K562 (cell line): ENCODE measurements around the gene TTC39B. TPM values are rescaled to one million over a fixed set of nuclear protein-coding genes. Genes with fewer than 3 reads are reported as not detected.

Experiments used
- ATAC-seq: fragments of 200-7000 bp; cut with Tn5 transposase; 3 replicates; pipeline ENCODE4 v1.9.1; 2020; ENCODE audit warnings: moderate library complexity
- BruUV-seq: library from RNA; stranded (reverse); fragments of 400-500 nt; replicated peaks from 2 replicates; lab custom pipeline; 2021; lab: Mats Ljungman, UMichigan
- CTCF ChIA-PET: fragments of 300-600 bp; formaldehyde crosslinking; extraction: SDS; loops from one replicate; lab custom pipeline; 2021; ENCODE audit warnings: low intra/inter-chr PET ratio; lab: Yijun Ruan, JAX
- POLR2A ChIA-PET: fragments of 300-600, 350-650 bp; sonication (Branson Sonifier 250); formaldehyde crosslinking; extraction: SDS; loops from one replicate; lab custom pipeline; 2021; ENCODE audit warnings: antibody characterized with exemption, inconsistent platforms; lab: Yijun Ruan, JAX
- DNase-seq, 4 experiments: peaks; one replicate each; pipeline versions ENCODE4 v3.0.0 to v3.0.0-alpha.2; 2011 to 2018; ENCODE audit warnings: low spot score in 3 of 4, mixed read lengths in 3 of 4; ENCODE audit errors: extremely low read depth in 1 of 4
- FAIRE-seq: peaks from 2 replicates; lab custom pipeline; 2011; peaks lifted over from hg19 to GRCh38; lab: Jason Lieb, UNC
- H2AFZ ChIP-seq: 2 replicates; pipeline ENCODE4 v1.6.0; 2011; ENCODE audit warnings: low read depth, low read length, control low read depth, inconsistent platforms
- H3K27ac ChIP-seq: fragments of 200-600 bp; 3 replicates; pipeline ENCODE4 v1.8.0; 2011; ENCODE audit warnings: low read depth, mild to moderate bottlenecking, control low read depth, inconsistent platforms, low read length, moderate library complexity, mixed read lengths; ENCODE audit errors: extremely low read depth
- H3K27me3 ChIP-seq, 2 experiments: fragments of 300-600 bp in 1 of 2; 2 replicates in 1 of 2; 3 replicates in 1 of 2; pipeline versions ENCODE4 v1.6.0 to v1.8.0; 2011; ENCODE audit warnings: inconsistent platforms in 2 of 2, low read length in 2 of 2, mild to moderate bottlenecking in 1 of 2, mixed read lengths in 1 of 2, moderate library complexity in 1 of 2; ENCODE audit not compliant: control insufficient read depth in 2 of 2, insufficient read depth in 2 of 2
- H3K36me3 ChIP-seq: fragments of 300-600 bp; 3 replicates; pipeline ENCODE4 v1.8.0; 2011; ENCODE audit warnings: mild to moderate bottlenecking, low read length, inconsistent platforms; ENCODE audit not compliant: control insufficient read depth, insufficient read depth
- H3K4me1 ChIP-seq, 2 experiments: fragments of 200-600 bp in 1 of 2; replicated peaks in 1 of 2; 2 replicates in 1 of 2; 3 replicates in 1 of 2; pipeline versions ENCODE4 v1.5.1 to v1.8.0; 2011; ENCODE audit warnings: inconsistent platforms in 2 of 2, low read length in 2 of 2, mild to moderate bottlenecking in 1 of 2, mixed read lengths in 1 of 2, moderate library complexity in 1 of 2; ENCODE audit not compliant: control insufficient read depth in 2 of 2, insufficient read depth in 2 of 2
- H3K4me2 ChIP-seq: 2 replicates; pipeline ENCODE4 v1.6.1; 2011; ENCODE audit warnings: low read length, control low read depth, inconsistent platforms, mixed read lengths; ENCODE audit not compliant: insufficient read depth
- H3K4me3 ChIP-seq: fragments of 200-600 bp; sonication (generic), shearing (Covaris generic); 2 replicates; pipeline ENCODE4 v1.5.1; 2016; ENCODE audit warnings: control low read depth, inconsistent platforms
- H3K79me2 ChIP-seq: fragments of 200-600 bp; 3 replicates; pipeline ENCODE4 v1.8.0; 2011; ENCODE audit warnings: low read length, inconsistent platforms; ENCODE audit not compliant: control insufficient read depth, insufficient read depth
- H3K9ac ChIP-seq, 2 experiments: 2 replicates each; pipeline versions ENCODE4 v1.6.0 to v1.6.1; 2011; ENCODE audit warnings: low read depth in 2 of 2, low read length in 2 of 2, control low read depth in 1 of 2, inconsistent platforms in 1 of 2, mild to moderate bottlenecking in 1 of 2, mixed read lengths in 1 of 2; ENCODE audit not compliant: insufficient read depth in 1 of 2
- H3K9me1 ChIP-seq: one replicate; pipeline ENCODE4 v1.6.0; 2011; ENCODE audit warnings: inconsistent platforms, mild to moderate bottlenecking, low read length, moderate library complexity; ENCODE audit not compliant: control insufficient read depth, insufficient read depth
- H3K9me3 ChIP-seq: replicated peaks from 2 replicates; pipeline ENCODE4 v1.5.1; 2011; ENCODE audit warnings: low read depth, low read length, inconsistent platforms; ENCODE audit not compliant: control insufficient read depth, insufficient read depth
- H4K20me1 ChIP-seq: replicated peaks from 2 replicates; pipeline ENCODE4 v1.6.1; 2011; ENCODE audit warnings: low read length, inconsistent platforms, mixed read lengths; ENCODE audit not compliant: control insufficient read depth, insufficient read depth
- BRF2 ChIP-seq: IDR thresholded peaks from 3 replicates; pipeline ENCODE4 v1.6.1; 2011; ENCODE audit warnings: borderline replicate concordance, mild to moderate bottlenecking; ENCODE audit not compliant: insufficient read length, insufficient read depth
- C11orf30 ChIP-seq: fragments of 450-650 bp; IDR thresholded peaks from 2 replicates; pipeline ENCODE4 v1.6.1; 2016; ENCODE audit warnings: low read depth, mild to moderate bottlenecking
- CREBBP ChIP-seq: IDR thresholded peaks from one replicate; pipeline ENCODE4 v1.6.1; 2012; ENCODE audit warnings: low read depth, mild to moderate bottlenecking, control low read depth, inconsistent platforms, low read length
- DIDO1 ChIP-seq: fragments of 450-650 bp; IDR thresholded peaks from 2 replicates; pipeline ENCODE4 v1.6.1; 2016; ENCODE audit warnings: low read depth, missing biosample characterization, missing genetic modification characterization
- ELF2 ChIP-seq: fragments of 250-450 bp; sonication (Bioruptor Pico); IDR thresholded peaks from 2 replicates; pipeline ENCODE4 v1.5.0; 2021; ENCODE audit warnings: mild to moderate bottlenecking
- FOXA3 ChIP-seq, 2 experiments: fragments of 450-650 bp in 1 of 2; sonication (generic) in 1 of 2; formaldehyde crosslinking; IDR thresholded peaks in 1 of 2; conservative IDR thresholded peaks in 1 of 2; 2 replicates each; pipeline versions ENCODE4 v1.4.0 to v1.8.0; 2020 to 2022; ENCODE audit warnings: mild to moderate bottlenecking in 2 of 2, missing genetic modification reagents in 1 of 2
- FOXJ2 ChIP-seq: fragments of 200-800 bp; sonication (Bioruptor generic); IDR thresholded peaks from 2 replicates; pipeline ENCODE4 v1.6.1; 2016; ENCODE audit warnings: missing genetic modification characterization, missing compliant biosample characterization
- FOXP4 ChIP-seq: sonication (generic); formaldehyde crosslinking; IDR thresholded peaks from 2 replicates; pipeline ENCODE4 v1.8.0; 2022; ENCODE audit warnings: mild to moderate bottlenecking, missing genetic modification reagents, borderline replicate concordance
- HNRNPL ChIP-seq: fragments of 200-400 bp; formaldehyde crosslinking; IDR thresholded peaks from 2 replicates; pipeline ENCODE4 v1.6.1; 2017; ENCODE audit warnings: low read depth, mild to moderate bottlenecking, low read length
- MBD1 ChIP-seq: fragments of 250-450 bp; sonication (Bioruptor Pico); IDR thresholded peaks from 2 replicates; pipeline ENCODE4 v1.8.0; 2022; ENCODE audit warnings: inconsistent platforms
- NFE2 ChIP-seq: IDR thresholded peaks from 2 replicates; pipeline ENCODE4 v1.6.1; 2014; ENCODE audit warnings: antibody characterized with exemption, low read depth
- PHB2 ChIP-seq: fragments of 450-650 bp; IDR thresholded peaks from 2 replicates; pipeline ENCODE4 v1.6.1; 2017; ENCODE audit warnings: low read depth
- PPARD ChIP-seq: fragments of 250-450 bp; sonication (Bioruptor Pico); IDR thresholded peaks from 2 replicates; pipeline ENCODE4 v1.8.0; 2022; ENCODE audit warnings: inconsistent platforms, mild to moderate bottlenecking, moderate library complexity
- SRSF1 ChIP-seq: fragments of 200-400 bp; formaldehyde crosslinking; IDR thresholded peaks from 2 replicates; pipeline ENCODE4 v1.6.1; 2017; ENCODE audit warnings: mild to moderate bottlenecking, low read depth, low read length, moderate library complexity
- YBX1 ChIP-seq: fragments of 450-650 bp; IDR thresholded peaks from 2 replicates; pipeline ENCODE4 v1.7.1; 2016; ENCODE audit warnings: mild to moderate bottlenecking
- ZBTB43 ChIP-seq: sonication (generic); formaldehyde crosslinking; IDR thresholded peaks from 2 replicates; pipeline ENCODE4 v1.8.0; 2023; ENCODE audit warnings: mild to moderate bottlenecking, missing genetic modification reagents
- ZNF146 ChIP-seq: IDR thresholded peaks from one replicate; pipeline ENCODE4 v1.6.1; 2018; ENCODE audit warnings: missing compliant biosample characterization; ENCODE audit not compliant: unreplicated experiment
- ZNF263 ChIP-seq: sonication (generic); formaldehyde crosslinking; IDR thresholded peaks from 2 replicates; pipeline ENCODE4 v1.8.0; 2022; ENCODE audit warnings: mild to moderate bottlenecking, missing genetic modification reagents, borderline replicate concordance
- ZNF444 ChIP-seq: fragments of 250-450 bp; sonication (Bioruptor Pico); IDR thresholded peaks from 2 replicates; pipeline ENCODE4 v1.4.0; 2020; ENCODE audit warnings: mild to moderate bottlenecking, moderate library complexity
- in situ Hi-C: fragments of 300-500 bp; cut with MboI; formaldehyde crosslinking; loops from 4 replicates; pipeline ENCODE4 v1.15.0; 2018; ENCODE audit warnings: inconsistent platforms, mixed read lengths
- intact Hi-C: fragments of 100-400 bp; cut with micrococcal nuclease; formaldehyde crosslinking; loops from 2 replicates; pipeline ENCODE4 v1.14.2; 2022
- polyA plus RNA-seq, 8 experiments: library from polyadenylated mRNA; depleted of rRNA in 4 of 8; stranded (reverse) in 5 of 8; unstranded in 3 of 8; fragments of >200 nt; fragmentation: Nextera tagmentation in 2 of 8; fragmentation: Illumina TruSeq in 1 of 8; extraction: Ambion mirVana in 2 of 8; extraction: Trizol in 1 of 8; gene quantifications; 2 replicates each; pipeline versions ENCODE4 v1.2.1 to v1.2.3, GENCODE V29; 2011 to 2014; ENCODE audit warnings: inconsistent platforms in 1 of 8, missing spikeins in 1 of 8
- total RNA-seq, 7 experiments: library from RNA; depleted of rRNA in 6 of 7; stranded (reverse); fragments of >200 nt in 6 of 7; fragmentation: Illumina TruSeq in 2 of 7; extraction: Trizol in 2 of 7; gene quantifications; 2 replicates each; pipeline versions ENCODE4 v1.2.1 to v1.2.3, GENCODE V29; 2011 to 2021; ENCODE audit warnings: low replicate concordance in 1 of 7

The TTC39B gene
- total and polyA plus RNA-seq, 9 of the 15 experiments (the other 6 are each of a cell fraction or from before 2014, with no cell fraction given), result 0.32 to 1.2 (median 0.95) TPM

- Histone ChIP-seq H3K27me3 (no peaks in the 10 kb centered on the region), H4K20me1 (no peaks in the 10 kb centered on the region), H3K27ac (no peak overlapping the region), H2AFZ (no peak overlapping the region), H3K36me3 (no peaks in the 10 kb centered on the region), H3K9ac (no peak overlapping the region), H3K9me3 (no peaks in the 10 kb centered on the region), H3K4me3 (no peak overlapping the region), H3K79me2 (no peaks in the 10 kb centered on the region), H3K9me1 (no peaks in the 10 kb centered on the region), H3K4me2 (no peak overlapping the region), H3K4me1 (no peaks in the 10 kb centered on the region)
- ATAC-seq (no peak), DNase-seq (no peak), FAIRE-seq (no peak)
- no TSS peak for BruUV-seq
- intact Hi-C loops, result no loop called here
- CTCF ChIA-PET, result no interaction called here
- in situ Hi-C loops, result no loop called here
- POLR2A ChIA-PET, result interaction anchor here (1.0 kb wide), 1 partner anchor 8 kb away, joined by 3 read pairs; no protein-coding TSS in a partner anchor
- TF ChIP-seq MBD1 (no peak), PHB2 (no peak), ZBTB43 (CRISPR knock-in tag) (no peak), HNRNPL (no peak), PPARD (no peak), YBX1 (no peak), ELF2 (CRISPR knock-in tag) (no peak), BRF2 (no peak), SRSF1 (no peak), ZNF146 (CRISPR knock-in tag) (no peak), ZNF444 (CRISPR knock-in tag) (no peak), FOXP4 (no peak), ZNF263 (no peak), NFE2 (no peak), FOXA3 (CRISPR knock-in tag; conservative IDR thresholded peaks at IDR 0.05 in 1 of 2, IDR thresholded peaks at IDR 0.05 in 1 of 2) (no peak), DIDO1 (tag) (no peak), CREBBP (no peak), C11orf30 (no peak), FOXJ2 (tag) (no peak)
Observed at GRCh38 chr9:15248081-15248480, 58.9 kb downstream of the TTC39B start.
